ENCODE measurements around the gene SSH3. TPM values are rescaled to one million over a fixed set of nuclear protein-coding genes. Genes with fewer than 3 reads are reported as not detected.

SSH3 gene, protein sequence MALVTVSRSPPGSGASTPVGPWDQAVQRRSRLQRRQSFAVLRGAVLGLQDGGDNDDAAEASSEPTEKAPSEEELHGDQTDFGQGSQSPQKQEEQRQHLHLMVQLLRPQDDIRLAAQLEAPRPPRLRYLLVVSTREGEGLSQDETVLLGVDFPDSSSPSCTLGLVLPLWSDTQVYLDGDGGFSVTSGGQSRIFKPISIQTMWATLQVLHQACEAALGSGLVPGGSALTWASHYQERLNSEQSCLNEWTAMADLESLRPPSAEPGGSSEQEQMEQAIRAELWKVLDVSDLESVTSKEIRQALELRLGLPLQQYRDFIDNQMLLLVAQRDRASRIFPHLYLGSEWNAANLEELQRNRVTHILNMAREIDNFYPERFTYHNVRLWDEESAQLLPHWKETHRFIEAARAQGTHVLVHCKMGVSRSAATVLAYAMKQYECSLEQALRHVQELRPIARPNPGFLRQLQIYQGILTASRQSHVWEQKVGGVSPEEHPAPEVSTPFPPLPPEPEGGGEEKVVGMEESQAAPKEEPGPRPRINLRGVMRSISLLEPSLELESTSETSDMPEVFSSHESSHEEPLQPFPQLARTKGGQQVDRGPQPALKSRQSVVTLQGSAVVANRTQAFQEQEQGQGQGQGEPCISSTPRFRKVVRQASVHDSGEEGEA
- total RNA-seq, result 10 to 100 TPM; 34.3 to 42.7 (median 38.1) TPM
- 7.0 TPM for total RNA-seq (2013)

DNA sequence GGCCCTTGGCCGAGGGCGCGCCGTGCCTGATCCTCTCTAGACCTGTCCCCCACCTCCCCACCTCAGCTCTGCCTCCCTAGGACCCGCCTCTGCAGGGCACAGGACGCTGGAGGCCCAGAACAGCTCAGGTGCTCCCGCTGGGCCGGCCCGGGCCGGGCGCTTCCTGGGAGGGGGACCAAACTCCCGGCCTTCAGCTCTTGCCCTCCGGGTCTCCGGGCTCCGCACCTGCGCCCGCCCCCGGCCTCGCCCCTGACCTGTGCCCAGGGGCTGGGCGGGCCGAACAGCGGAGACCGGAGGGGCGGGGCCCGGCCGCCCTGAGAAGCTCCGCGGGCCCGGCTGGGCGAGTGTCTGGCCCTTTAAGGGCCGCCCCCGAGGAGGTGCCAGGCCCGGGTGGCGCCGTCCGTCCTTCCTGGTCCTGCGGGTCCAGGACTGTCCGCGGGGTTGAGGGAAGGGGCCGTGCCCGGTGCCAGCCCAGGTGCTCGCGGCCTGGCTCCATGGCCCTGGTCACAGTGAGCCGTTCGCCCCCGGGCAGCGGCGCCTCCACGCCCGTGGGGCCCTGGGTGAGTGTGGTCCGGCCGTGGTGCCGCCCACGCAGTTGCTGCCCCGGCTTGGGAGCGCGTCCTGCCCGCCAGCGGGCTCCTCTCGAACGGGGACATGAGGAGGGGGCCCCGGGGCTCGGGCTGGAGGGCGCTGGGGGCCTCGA lies at the start of gene SSH3:
TSS of gene SSH3 (plus strand) at position 399 of the 703 bp plus-strand sequence. CDS start at position 495, 96 bp downstream.
- intact Hi-C loops (cut with micrococcal nuclease), result loop anchor here (2.0 kb wide), 1 partner anchor 14 kb away; the partner anchor contains the start of gene ANKRD13D
- peaks cover 38% of the 10 kb centered on the region for H3K36me3 ChIP-seq (ENCODE audit: control insufficient read depth, insufficient read depth, low read length)
- ATAC-seq (peak; percentile 81 to 87 (median 86)), DNase-seq (peak; percentile 52 to 60)
- H3K4me3 Mint-ChIP-seq, result peak within 1 kb of the TSS; percentile 79
- no peaks in the 10 kb centered on the region for H3K27me3 ChIP-seq (ENCODE audit: control insufficient read depth, insufficient read depth, low read length)
- peak within 1 kb of the TSS; percentile 50 for H3K4me3 ChIP-seq (ENCODE audit: low read length)
- H3K9me3 Mint-ChIP-seq, result no peaks in the 10 kb centered on the region
- no peaks in the 10 kb centered on the region for H3K27me3 Mint-ChIP-seq (ENCODE audit: low read depth in 2 of 2)
- TF ChIP-seq, protein P1, sequence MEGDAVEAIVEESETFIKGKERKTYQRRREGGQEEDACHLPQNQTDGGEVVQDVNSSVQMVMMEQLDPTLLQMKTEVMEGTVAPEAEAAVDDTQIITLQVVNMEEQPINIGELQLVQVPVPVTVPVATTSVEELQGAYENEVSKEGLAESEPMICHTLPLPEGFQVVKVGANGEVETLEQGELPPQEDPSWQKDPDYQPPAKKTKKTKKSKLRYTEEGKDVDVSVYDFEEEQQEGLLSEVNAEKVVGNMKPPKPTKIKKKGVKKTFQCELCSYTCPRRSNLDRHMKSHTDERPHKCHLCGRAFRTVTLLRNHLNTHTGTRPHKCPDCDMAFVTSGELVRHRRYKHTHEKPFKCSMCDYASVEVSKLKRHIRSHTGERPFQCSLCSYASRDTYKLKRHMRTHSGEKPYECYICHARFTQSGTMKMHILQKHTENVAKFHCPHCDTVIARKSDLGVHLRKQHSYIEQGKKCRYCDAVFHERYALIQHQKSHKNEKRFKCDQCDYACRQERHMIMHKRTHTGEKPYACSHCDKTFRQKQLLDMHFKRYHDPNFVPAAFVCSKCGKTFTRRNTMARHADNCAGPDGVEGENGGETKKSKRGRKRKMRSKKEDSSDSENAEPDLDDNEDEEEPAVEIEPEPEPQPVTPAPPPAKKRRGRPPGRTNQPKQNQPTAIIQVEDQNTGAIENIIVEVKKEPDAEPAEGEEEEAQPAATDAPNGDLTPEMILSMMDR (IDR thresholded peaks at IDR 0.05), result no peak
- H3K4me1 Mint-ChIP-seq, result peaks cover 11 to 23% of the 10 kb centered on the region in 2 donors
- H3K27ac ChIP-seq (ENCODE audit: low read length), result peak within 1 kb of the TSS; percentile 43
- peaks cover 25% of the 10 kb centered on the region for H3K4me1 ChIP-seq (ENCODE audit: control insufficient read depth, insufficient read depth, low read length)
- H3K9me3 ChIP-seq (ENCODE audit: control insufficient read depth, insufficient read depth, low read length), result no peaks in the 10 kb centered on the region
- peak within 1 kb of the TSS; percentile 54 to 82 for H3K27ac Mint-ChIP-seq
- H3K36me3 Mint-ChIP-seq, result no peaks in the 10 kb centered on the region
- WGBS (ENCODE audit: insufficient coverage), result 9% methylated on average over 65 of the region's 65 CpGs

DNA sequence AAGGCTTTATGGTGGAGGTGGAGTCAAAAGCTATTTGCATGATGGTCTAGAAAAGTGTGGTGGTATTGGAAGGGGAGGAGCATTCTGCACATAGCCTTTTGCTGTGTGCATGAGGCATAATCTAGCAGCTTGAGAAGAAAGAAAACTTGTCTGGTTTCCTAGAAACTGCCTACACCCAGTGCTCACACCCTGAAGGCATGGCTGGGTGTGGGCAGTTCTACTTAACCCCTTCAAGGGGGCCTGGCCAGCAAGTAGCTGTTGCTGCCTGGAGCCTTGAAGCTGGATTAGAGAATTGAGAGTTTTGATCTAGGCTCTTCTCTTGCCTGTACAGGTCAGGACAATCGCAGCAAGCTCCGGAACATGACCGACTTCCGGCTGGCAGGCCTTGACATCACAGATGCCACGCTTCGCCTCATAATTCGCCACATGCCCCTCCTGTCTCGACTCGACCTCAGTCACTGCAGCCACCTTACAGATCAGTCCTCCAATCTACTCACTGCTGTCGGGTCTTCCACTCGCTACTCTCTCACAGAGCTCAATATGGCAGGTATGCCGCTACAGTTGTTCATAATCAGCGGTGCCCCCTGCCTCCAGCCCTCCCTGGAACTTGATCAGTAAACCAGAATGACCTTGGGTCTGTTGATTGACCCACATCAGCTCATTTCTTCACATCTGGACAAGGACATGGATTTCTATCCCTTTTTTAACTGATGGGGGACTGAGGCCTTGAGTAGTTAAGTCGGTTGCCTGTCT lies 49.3 kb upstream of the SSH3 start:
- DNase-seq, result peak in 1 of 2 donors; percentile 19
- H3K36me3 ChIP-seq (ENCODE audit: control insufficient read depth, insufficient read depth, low read length), result peaks cover 83% of the 10 kb centered on the region
- H3K36me3 Mint-ChIP-seq, result peaks cover 31% of the 10 kb centered on the region
- intact Hi-C loops (cut with micrococcal nuclease), result loop anchor here (1.0 to 5.0 kb wide), 2 partner anchors 13 to 33 kb away; partner anchors contain the start of gene ANKRD13D
- H3K4me3 ChIP-seq (ENCODE audit: low read length), result no peak overlapping the region
- no peaks in the 10 kb centered on the region for H3K9me3 ChIP-seq (ENCODE audit: control insufficient read depth, insufficient read depth, low read length)
- WGBS (ENCODE audit: insufficient coverage), result 97% methylated on average over 14 of the region's 14 CpGs
- H3K4me1 Mint-ChIP-seq, result peaks cover 36 to 41% of the 10 kb centered on the region in 2 donors
- peak overlapping the region; percentile 78 to 89 for H3K27ac Mint-ChIP-seq
- H3K27me3 ChIP-seq (ENCODE audit: control insufficient read depth, insufficient read depth, low read length), result no peaks in the 10 kb centered on the region
- ATAC-seq, result peak; percentile 11 to 35 (median 31)
- H3K27me3 Mint-ChIP-seq (ENCODE audit: low read depth in 2 of 2), result no peaks in the 10 kb centered on the region
- TF ChIP-seq, protein P1 (IDR thresholded peaks at IDR 0.05), result no peak
- H3K4me3 Mint-ChIP-seq, result peak overlapping the region; percentile 57
- no peak overlapping the region for H3K27ac ChIP-seq (ENCODE audit: low read length)
- peaks cover 18% of the 10 kb centered on the region for H3K4me1 ChIP-seq (ENCODE audit: control insufficient read depth, insufficient read depth, low read length)
- no peaks in the 10 kb centered on the region for H3K9me3 Mint-ChIP-seq

DNA sequence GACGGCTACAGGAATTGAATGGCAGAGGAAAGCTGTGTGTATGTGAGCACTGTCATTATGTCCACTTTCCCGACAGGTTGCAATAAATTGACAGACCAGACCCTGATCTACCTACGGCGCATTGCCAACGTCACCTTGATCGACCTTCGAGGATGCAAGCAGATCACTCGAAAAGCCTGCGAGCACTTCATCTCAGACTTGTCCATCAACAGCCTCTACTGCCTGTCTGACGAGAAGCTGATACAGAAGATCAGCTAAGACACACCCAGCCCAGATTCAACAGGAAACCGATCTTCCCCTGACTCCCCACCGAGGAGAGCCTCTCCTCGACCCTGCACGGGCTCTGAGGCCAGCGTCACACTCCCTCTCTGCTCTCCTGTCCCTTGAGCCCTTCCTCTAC lies 48.5 kb upstream of the SSH3 start:
- peaks cover 24% of the 10 kb centered on the region for H3K36me3 Mint-ChIP-seq
- WGBS (ENCODE audit: insufficient coverage), result 88% methylated on average over 13 of the region's 15 CpGs

More for the DNA sequence above, 48.5 kb upstream of the SSH3 start:
- H3K4me1 ChIP-seq (ENCODE audit: control insufficient read depth, insufficient read depth, low read length), result peaks cover 18% of the 10 kb centered on the region
- TF ChIP-seq, protein P1 (IDR thresholded peaks at IDR 0.05), result no peak
- peaks cover 76% of the 10 kb centered on the region for H3K36me3 ChIP-seq (ENCODE audit: control insufficient read depth, insufficient read depth, low read length)
- Mint-ChIP-seq H3K9me3 (no peaks in the 10 kb centered on the region), H3K4me1 (peaks cover 35 to 36% of the 10 kb centered on the region in 2 donors), H3K4me3 (peak overlapping the region; percentile 10), H3K27ac (peak overlapping the region; percentile 78 to 89), H3K27me3 (ENCODE audit: low read depth in 2 of 2) (no peaks in the 10 kb centered on the region)
- H3K4me3 ChIP-seq (ENCODE audit: low read length), result no peak overlapping the region
- no peak overlapping the region for H3K27ac ChIP-seq (ENCODE audit: low read length)
- no peak for DNase-seq
- ATAC-seq, result no peak
- no peaks in the 10 kb centered on the region for H3K27me3 ChIP-seq (ENCODE audit: control insufficient read depth, insufficient read depth, low read length)
- no peaks in the 10 kb centered on the region for H3K9me3 ChIP-seq (ENCODE audit: control insufficient read depth, insufficient read depth, low read length)
- intact Hi-C loops (cut with micrococcal nuclease), result loop anchor here (5.0 kb wide), 1 partner anchor 33 kb away; the partner anchor contains the start of gene ANKRD13D
